DOHH2 (cell line): Measurements from ENCODE around the gene FTSJ1.

Experiments used
- H3F3A ChIP-seq: fragments of 200-600 bp; sonication (generic), shearing (Covaris generic); 2 replicates; pipeline ENCODE4 v1.6.0; 2016; ENCODE audit warnings: antibody characterized with exemption, mild to moderate bottlenecking; ENCODE audit not compliant: control insufficient read depth, insufficient read depth
- H3K27ac ChIP-seq: fragments of 200-600 bp; sonication (generic); 2 replicates; pipeline ENCODE4 v1.5.1; 2014; ENCODE audit warnings: low read depth, mild to moderate bottlenecking, low read length, moderate library complexity
- H3K27me3 ChIP-seq: fragments of 200-600 bp; sonication (generic); 2 replicates; pipeline ENCODE4 v1.6.1; 2014; ENCODE audit warnings: mild to moderate bottlenecking, low read length, mixed read lengths; ENCODE audit not compliant: control insufficient read depth
- H3K36me3 ChIP-seq: fragments of 200-600 bp; sonication (generic); 2 replicates; pipeline ENCODE4 v1.6.1; 2014; ENCODE audit warnings: mild to moderate bottlenecking, low read length, moderate library complexity, mixed read lengths; ENCODE audit not compliant: control insufficient read depth
- H3K4me1 ChIP-seq: fragments of 200-600 bp; sonication (generic); 2 replicates; pipeline ENCODE4 v1.6.1; 2014; ENCODE audit warnings: mild to moderate bottlenecking, low read length, mixed read lengths; ENCODE audit not compliant: control insufficient read depth
- H3K4me2 ChIP-seq: fragments of 200-600 bp; sonication (generic); 2 replicates; pipeline ENCODE4 v1.6.0; 2014; ENCODE audit warnings: mild to moderate bottlenecking, low read length, moderate library complexity
- H3K4me3 ChIP-seq: fragments of 200-600 bp; sonication (generic); 2 replicates; pipeline ENCODE4 v1.5.1; 2014; ENCODE audit warnings: mild to moderate bottlenecking, low read length, mixed read lengths
- H3K79me2 ChIP-seq: fragments of 200-600 bp; sonication (generic); 2 replicates; pipeline ENCODE4 v1.6.1; 2014; ENCODE audit warnings: mild to moderate bottlenecking, low read length, mixed read lengths; ENCODE audit not compliant: control insufficient read depth
- H3K9me2 ChIP-seq: fragments of 200-600 bp; sonication (generic); replicated peaks from 2 replicates; pipeline ENCODE4 v1.6.1; 2014; ENCODE audit warnings: mild to moderate bottlenecking, low read length, mixed read lengths; ENCODE audit not compliant: control insufficient read depth
- H3K9me3 ChIP-seq: fragments of 200-600 bp; sonication (generic); 2 replicates; pipeline ENCODE4 v1.6.1; 2014; ENCODE audit warnings: antibody characterized with exemption, low read length, mixed read lengths; ENCODE audit not compliant: control insufficient read depth, insufficient read depth
- H4K20me1 ChIP-seq: fragments of 200-600 bp; sonication (generic); 2 replicates; pipeline ENCODE4 v1.6.0; 2014; ENCODE audit warnings: low read depth, mild to moderate bottlenecking, antibody characterized with exemption, low read length, moderate library complexity; ENCODE audit not compliant: control insufficient read depth, insufficient read depth
- CTCF ChIP-seq: fragments of 200-600 bp; sonication (generic); IDR thresholded peaks from one replicate; pipeline ENCODE4 v1.5.1; 2014; ENCODE audit warnings: antibody characterized with exemption, mild to moderate bottlenecking, low read depth, low read length; ENCODE audit not compliant: poor library complexity, severe bottlenecking
- EZH2phosphoT487 ChIP-seq: fragments of 200-600 bp; sonication (generic); IDR thresholded peaks from 2 replicates; pipeline ENCODE4 v1.6.1; 2017; ENCODE audit warnings: borderline replicate concordance, mild to moderate bottlenecking, antibody characterized with exemption, low read length, moderate library complexity, mixed read lengths

FTSJ1 gene

GRCh38 chrX:48508400-48509244, 32.6 kb downstream of the FTSJ1 start, which contains the start of gene PORCN:
Gene PORCN, plus strand, starts transcription at chrX:48508992. Its CDS starts 829 bp downstream, at chrX:48509821.
- no peaks in the 10 kb centered on the region for H3K9me3 ChIP-seq
- H3K4me3 ChIP-seq, result peak within 1 kb of the TSS; percentile 89
- H3K9me2 ChIP-seq, result no peaks in the 10 kb centered on the region
- H4K20me1 ChIP-seq, result no peaks in the 10 kb centered on the region
- H3F3A ChIP-seq, result no peaks in the 10 kb centered on the region
- TF ChIP-seq CTCF, result no peak
- no peak for TF ChIP-seq EZH2phosphoT487
- peaks cover 12% of the 10 kb centered on the region for H3K4me1 ChIP-seq
- H3K4me2 ChIP-seq, result peak within 1 kb of the TSS; percentile 80
- no peaks in the 10 kb centered on the region for H3K79me2 ChIP-seq
- peaks cover 8% of the 10 kb centered on the region; the same call in 1 of the 2 replicates for H3K27me3 ChIP-seq
- H3K27ac ChIP-seq, result peak within 1 kb of the TSS; percentile 82
- H3K36me3 ChIP-seq, result no peaks in the 10 kb centered on the region

GRCh38 chrX:48509245-48509590, 33.2 kb downstream of the FTSJ1 start:
- Histone ChIP-seq H4K20me1 (no peaks in the 10 kb centered on the region), H3K9me2 (no peaks in the 10 kb centered on the region), H3K27me3 (0 out of 2 replicates have a peak, but pooled peaks cover 4% of the 10 kb centered on the region), H3K27ac (0 out of 2 replicates have a peak overlapping the region, but pooled peaks have one; percentile 82), H3K4me2 (peak overlapping the region; percentile 80), H3K36me3 (no peaks in the 10 kb centered on the region), H3K4me1 (peaks cover 16% of the 10 kb centered on the region), H3K9me3 (no peaks in the 10 kb centered on the region), H3K4me3 (peak overlapping the region; percentile 89), H3K79me2 (no peaks in the 10 kb centered on the region), H3F3A (no peaks in the 10 kb centered on the region)
- TF ChIP-seq CTCF, result no peak
- TF ChIP-seq EZH2phosphoT487, result no peak

- Histone ChIP-seq H3K4me2 (peak overlapping the region; percentile 80), H3K27me3 (0 out of 2 replicates have a peak, but pooled peaks cover 4% of the 10 kb centered on the region), H3K4me3 (peak overlapping the region; percentile 89), H3K36me3 (no peaks in the 10 kb centered on the region), H3K9me3 (no peaks in the 10 kb centered on the region), H3K9me2 (no peaks in the 10 kb centered on the region), H3K27ac (no peak overlapping the region), H3K4me1 (peaks cover 20% of the 10 kb centered on the region), H3F3A (no peaks in the 10 kb centered on the region), H4K20me1 (no peaks in the 10 kb centered on the region), H3K79me2 (no peaks in the 10 kb centered on the region)
- TF ChIP-seq EZH2phosphoT487 (no peak), CTCF (no peak)
These were observed 33.6 kb downstream of the FTSJ1 start for GRCh38 chrX:48509619-48510018.
